CD14-positive monocyte (primary cell): Measurements from ENCODE around the gene RPTOR. TPM values are rescaled to one million over a fixed set of nuclear protein-coding genes. Genes with fewer than 3 reads are reported as not detected.
A peak's percentile ranks its signal among the peaks of the same experiment; 100 is the strongest.

Experiments used
- DNase-seq, 3 donors: peaks; one replicate each; pipeline ENCODE4 v3.0.0-alpha.2; 2011 to 2022
- H2AFZ ChIP-seq: 2 replicates; pipeline ENCODE4 v1.6.0; 2012; ENCODE audit warnings: mild to moderate bottlenecking, low read depth, low read length, inconsistent platforms; ENCODE audit not compliant: insufficient read depth, poor library complexity, severe bottlenecking
- H3K27ac ChIP-seq, 2 donors: 1 replicate in 1 of 2; 2 replicates in 1 of 2; pipeline ENCODE4 v1.5.1; 2012 to 2013; ENCODE audit warnings: low read length in 2 of 2, control low read depth in 1 of 2, inconsistent platforms in 1 of 2, low read depth in 1 of 2, mild to moderate bottlenecking in 1 of 2
- H3K27me3 ChIP-seq, 2 donors: one replicate each; pipeline versions ENCODE4 v1.6.0 to v1.6.1; 2011 to 2013; ENCODE audit warnings: low read length in 2 of 2; ENCODE audit not compliant: control insufficient read depth in 2 of 2, insufficient read depth in 2 of 2
- H3K36me3 ChIP-seq, 2 donors: replicated peaks in 1 of 2; 1 replicate in 1 of 2; 2 replicates in 1 of 2; pipeline versions ENCODE4 v1.5.1 to v1.6.1; 2012 to 2013; ENCODE audit warnings: low read length in 2 of 2, control low read depth in 1 of 2, inconsistent platforms in 1 of 2, mild to moderate bottlenecking in 1 of 2; ENCODE audit not compliant: insufficient read depth in 2 of 2, control insufficient read depth in 1 of 2
- H3K4me1 ChIP-seq, 2 donors: 1 replicate in 1 of 2; 2 replicates in 1 of 2; pipeline versions ENCODE4 v1.5.1 to v1.6.1; 2012 to 2013; ENCODE audit warnings: low read length in 2 of 2, control low read depth in 1 of 2, inconsistent platforms in 1 of 2, mild to moderate bottlenecking in 1 of 2, moderate library complexity in 1 of 2; ENCODE audit not compliant: insufficient read depth in 2 of 2, control insufficient read depth in 1 of 2
- H3K4me2 ChIP-seq: replicated peaks from 2 replicates; pipeline ENCODE3; 2012; ENCODE audit warnings: low read length, moderate library complexity, mild to moderate bottlenecking; ENCODE audit not compliant: poor library complexity, severe bottlenecking; ENCODE audit errors: extremely low read depth
- H3K4me3 ChIP-seq, 3 experiments: fragments of 200-600 bp in 1 of 3; sonication (generic) in 1 of 3; replicated peaks in 1 of 3; 1 replicate in 2 of 3; 2 replicates in 1 of 3; pipeline ENCODE4 v1.5.1; 2011 to 2013; ENCODE audit warnings: low read length in 3 of 3, mild to moderate bottlenecking in 3 of 3, control low read depth in 2 of 3, low read depth in 2 of 3, inconsistent platforms in 1 of 3, moderate library complexity in 1 of 3
- H3K79me2 ChIP-seq: 2 replicates; pipeline ENCODE4 v1.6.0; 2012; ENCODE audit warnings: mild to moderate bottlenecking, control low read depth, inconsistent platforms, low read length, moderate library complexity; ENCODE audit not compliant: insufficient read depth
- H3K9ac ChIP-seq: 2 replicates; pipeline ENCODE4 v1.6.0; 2017; ENCODE audit warnings: low read length, mild to moderate bottlenecking; ENCODE audit not compliant: insufficient read depth, poor library complexity, severe bottlenecking
- H3K9me3 ChIP-seq, 2 donors: replicated peaks in 1 of 2; 1 replicate in 1 of 2; 2 replicates in 1 of 2; pipeline versions ENCODE4 v1.5.1 to v1.6.1; 2012 to 2013; ENCODE audit warnings: low read length in 2 of 2, control low read depth in 1 of 2; ENCODE audit not compliant: control insufficient read depth in 1 of 2, insufficient read depth in 1 of 2
- H4K20me1 ChIP-seq: 2 replicates; pipeline ENCODE4 v1.6.0; 2012; ENCODE audit warnings: mild to moderate bottlenecking, low read length, control low read depth, moderate library complexity; ENCODE audit not compliant: insufficient read depth
- H3K27ac Mint-ChIP-seq, 7 donors: one replicate each; pipeline ENCODE4 v1.8.0; 2020; ENCODE audit warnings: mild to moderate bottlenecking in 7 of 7, mixed read lengths in 7 of 7, moderate library complexity in 6 of 7, inconsistent platforms in 2 of 7
- H3K27me3 Mint-ChIP-seq, 3 donors: one replicate each; pipeline ENCODE4 v1.8.0; 2021 to 2022; ENCODE audit warnings: low read depth in 3 of 3, mild to moderate bottlenecking in 3 of 3, mixed read lengths in 3 of 3, moderate library complexity in 3 of 3, inconsistent platforms in 1 of 3
- H3K36me3 Mint-ChIP-seq, 2 donors: one replicate each; pipeline ENCODE4 v1.8.0; 2020; ENCODE audit warnings: mixed read lengths in 2 of 2, inconsistent platforms in 1 of 2, mild to moderate bottlenecking in 1 of 2
- H3K4me1 Mint-ChIP-seq: one replicate; pipeline ENCODE4 v1.8.0; 2020; ENCODE audit warnings: mild to moderate bottlenecking, mixed read lengths
- H3K4me3 Mint-ChIP-seq, 2 donors: one replicate each; pipeline ENCODE4 v1.8.0; 2020; ENCODE audit warnings: mild to moderate bottlenecking in 2 of 2, mixed read lengths in 2 of 2, moderate library complexity in 1 of 2
- H3K9me3 Mint-ChIP-seq, 7 donors: one replicate each; pipeline ENCODE4 v1.8.0; 2020 to 2022; ENCODE audit warnings: mixed read lengths in 7 of 7, mild to moderate bottlenecking in 6 of 7, moderate library complexity in 6 of 7, inconsistent platforms in 2 of 7
- WGBS: methylation state at CpG from one replicate; pipeline ENCODE4 v1.1.5; 2013; ENCODE audit warnings: missing lambda C conversion rate; ENCODE audit not compliant: insufficient coverage; 5-methylcytosine and 5-hydroxymethylcytosine counted together
- intact Hi-C, 2 donors: fragments of 100-400 bp; cut with micrococcal nuclease; formaldehyde crosslinking; loops; one replicate each; pipeline versions ENCODE4 v1.15.0 to v1.15.1; 2023
- polyA plus RNA-seq, 3 donors: library from polyadenylated mRNA; depleted of rRNA in 1 of 3; unstranded in 2 of 3; stranded (reverse) in 1 of 3; fragments of 300-500 nt in 2 of 3; fragments of >200 nt in 1 of 3; fragmentation: Illumina TruSeq in 2 of 3; gene quantifications; 1 replicate in 2 of 3; 2 replicates in 1 of 3; pipeline ENCODE4 v1.2.3, GENCODE V29; 2012 to 2021
- TF ChIP-seq, protein P1 (sequence below): fragments of 200-600 bp; IDR thresholded peaks from one replicate; pipeline ENCODE4 v1.8.0; 2022; ENCODE audit warnings: antibody characterized with exemption, mild to moderate bottlenecking

RPTOR gene
- polyA plus RNA-seq, 3 donors = 1.1 to 8.7 (median 2.6) TPM

DNA sequence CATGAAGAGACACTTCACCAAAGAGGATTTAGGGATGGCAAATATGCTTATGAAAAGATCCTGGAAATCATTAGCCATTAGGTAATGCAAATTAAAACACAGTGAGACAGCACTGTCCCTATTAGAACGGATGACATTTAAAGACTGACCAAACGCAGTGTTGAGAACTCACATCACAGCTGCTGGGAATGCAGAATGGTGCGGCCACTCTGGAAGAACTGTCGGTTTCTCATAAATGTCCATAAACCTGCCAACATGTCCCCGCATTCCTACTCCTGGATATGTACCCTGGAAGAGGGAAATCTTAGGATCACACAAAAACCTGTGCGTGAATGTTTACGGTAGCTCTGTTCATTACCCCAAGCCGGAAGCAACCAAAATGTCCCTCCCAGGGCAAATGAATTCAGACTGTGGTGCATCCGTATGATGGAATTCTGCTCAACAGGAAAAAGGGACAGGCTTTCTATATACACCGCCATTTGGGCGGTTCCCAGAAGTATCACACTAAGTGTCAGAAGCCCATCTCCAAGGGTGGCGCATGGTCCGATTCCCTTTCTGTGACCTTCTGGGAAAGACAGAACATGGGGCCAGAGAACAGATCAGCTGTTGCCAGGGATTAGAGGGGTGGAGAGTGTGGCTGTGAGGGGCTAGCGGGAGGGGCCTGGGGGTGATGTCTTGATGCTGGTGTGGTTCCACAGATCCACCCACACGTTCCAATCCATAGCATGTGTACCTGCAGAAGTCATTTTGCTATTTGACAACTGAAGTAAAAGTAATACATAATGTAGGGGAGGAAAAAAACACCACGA is 249.8 kb downstream of the RPTOR start:
- peak overlapping the region in 1 of 7 donors; percentile 58 for H3K27ac Mint-ChIP-seq
- H3K4me3 Mint-ChIP-seq = no peak overlapping the region
- TF ChIP-seq, protein P1, sequence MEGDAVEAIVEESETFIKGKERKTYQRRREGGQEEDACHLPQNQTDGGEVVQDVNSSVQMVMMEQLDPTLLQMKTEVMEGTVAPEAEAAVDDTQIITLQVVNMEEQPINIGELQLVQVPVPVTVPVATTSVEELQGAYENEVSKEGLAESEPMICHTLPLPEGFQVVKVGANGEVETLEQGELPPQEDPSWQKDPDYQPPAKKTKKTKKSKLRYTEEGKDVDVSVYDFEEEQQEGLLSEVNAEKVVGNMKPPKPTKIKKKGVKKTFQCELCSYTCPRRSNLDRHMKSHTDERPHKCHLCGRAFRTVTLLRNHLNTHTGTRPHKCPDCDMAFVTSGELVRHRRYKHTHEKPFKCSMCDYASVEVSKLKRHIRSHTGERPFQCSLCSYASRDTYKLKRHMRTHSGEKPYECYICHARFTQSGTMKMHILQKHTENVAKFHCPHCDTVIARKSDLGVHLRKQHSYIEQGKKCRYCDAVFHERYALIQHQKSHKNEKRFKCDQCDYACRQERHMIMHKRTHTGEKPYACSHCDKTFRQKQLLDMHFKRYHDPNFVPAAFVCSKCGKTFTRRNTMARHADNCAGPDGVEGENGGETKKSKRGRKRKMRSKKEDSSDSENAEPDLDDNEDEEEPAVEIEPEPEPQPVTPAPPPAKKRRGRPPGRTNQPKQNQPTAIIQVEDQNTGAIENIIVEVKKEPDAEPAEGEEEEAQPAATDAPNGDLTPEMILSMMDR = no peak
- Histone ChIP-seq H3K4me1 (no peaks in the 10 kb centered on the region), H3K9me3 (peaks cover 0 to 5% of the 10 kb centered on the region in 2 donors), H3K79me2 (no peaks in the 10 kb centered on the region), H3K4me2 (no peak overlapping the region), H3K27me3 (no peaks in the 10 kb centered on the region), H3K4me3 (no peak overlapping the region), H3K9ac (no peak overlapping the region), H2AFZ (no peak overlapping the region), H4K20me1 (no peaks in the 10 kb centered on the region), H3K27ac (no peak overlapping the region), H3K36me3 (peaks cover 15 to 35% of the 10 kb centered on the region in 2 donors)
- peaks cover 0 to 3% (median 0%) of the 10 kb centered on the region in 3 donors for H3K27me3 Mint-ChIP-seq
- intact Hi-C loops = no loop called here
- peaks cover 46 to 68% of the 10 kb centered on the region in 2 donors for H3K36me3 Mint-ChIP-seq
- H3K9me3 Mint-ChIP-seq = peaks cover 2 to 11% (median 5%) of the 10 kb centered on the region in 7 donors
- 99% methylated on average over 12 of the region's 16 CpGs for WGBS
- H3K4me1 Mint-ChIP-seq = no peaks in the 10 kb centered on the region
- no peak for DNase-seq

DNA sequence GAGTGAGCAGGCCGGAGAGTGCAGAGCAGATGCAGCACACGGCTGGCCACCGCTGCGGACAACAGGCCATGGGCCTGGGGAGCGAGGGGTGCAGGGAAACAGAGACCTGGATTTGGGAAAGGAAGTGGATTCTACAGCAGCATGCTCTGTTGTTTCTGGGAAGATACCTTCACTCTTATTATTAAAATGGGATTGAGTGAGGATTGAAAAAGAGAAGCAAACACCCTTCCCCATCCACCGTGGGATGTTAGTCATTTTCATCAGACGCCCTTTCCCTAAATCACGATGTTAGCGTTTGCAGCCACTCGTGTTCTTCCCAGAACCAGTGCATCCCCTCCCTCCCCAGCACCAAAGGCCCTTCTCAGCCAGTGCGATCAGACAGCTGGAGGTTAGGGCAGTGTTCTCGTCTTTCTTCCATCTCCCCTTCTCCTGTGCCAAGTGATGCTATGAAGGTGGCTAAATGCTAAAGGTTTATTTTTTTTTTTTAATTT is 250.5 kb downstream of the RPTOR start:
- peaks cover 2 to 11% (median 5%) of the 10 kb centered on the region in 7 donors for H3K9me3 Mint-ChIP-seq
- Histone ChIP-seq H3K79me2 (no peaks in the 10 kb centered on the region), H3K36me3 (peaks cover 15 to 35% of the 10 kb centered on the region in 2 donors), H3K27me3 (no peaks in the 10 kb centered on the region), H3K4me2 (no peak overlapping the region), H3K9me3 (peaks cover 0 to 5% of the 10 kb centered on the region in 2 donors), H3K9ac (no peak overlapping the region), H3K4me3 (no peak overlapping the region), H3K27ac (no peak overlapping the region), H4K20me1 (no peaks in the 10 kb centered on the region), H3K4me1 (no peaks in the 10 kb centered on the region), H2AFZ (no peak overlapping the region)
- TF ChIP-seq, protein P1 = no peak
- H3K27ac Mint-ChIP-seq = peak overlapping the region in 1 of 7 donors; percentile 22
- 95% methylated on average over 8 of the region's 12 CpGs for WGBS
- intact Hi-C loops = no loop called here
- H3K27me3 Mint-ChIP-seq = peaks cover 0 to 3% (median 0%) of the 10 kb centered on the region in 3 donors
- no peak for DNase-seq
- H3K4me3 Mint-ChIP-seq = no peak overlapping the region
- no peaks in the 10 kb centered on the region for H3K4me1 Mint-ChIP-seq
- H3K36me3 Mint-ChIP-seq = peaks cover 46 to 73% of the 10 kb centered on the region in 2 donors
